NCI-H1417 (cell line): ENCODE data around the gene AP3S1.
A peak's percentile ranks its signal among the peaks of the same experiment; 100 is the strongest.
"Not testable (repeated sequence)": the region's sequence is repeated elsewhere in the genome, so short reads cannot be mapped to it uniquely, and the experiment has no call there.

ENCODE experiments used
- DNase-seq, 3 experiments: peaks; one replicate each; lab custom pipeline; 2025; lab: John Stamatoyannopoulos, UW

AP3S1 gene

GRCh38 chr5:115841382-115842088 is at the start of gene AP3S1, which contains the start of gene ATG12:
AP3S1 (plus strand) TSS chr5:115841935; CDS start chr5:115842038, 103 bp downstream.
ATG12 (minus strand) TSS chr5:115841565; CDS start chr5:115841552, 13 bp downstream.
- DNase-seq: peak; percentile 90 to 97 (median 96)

DNA sequence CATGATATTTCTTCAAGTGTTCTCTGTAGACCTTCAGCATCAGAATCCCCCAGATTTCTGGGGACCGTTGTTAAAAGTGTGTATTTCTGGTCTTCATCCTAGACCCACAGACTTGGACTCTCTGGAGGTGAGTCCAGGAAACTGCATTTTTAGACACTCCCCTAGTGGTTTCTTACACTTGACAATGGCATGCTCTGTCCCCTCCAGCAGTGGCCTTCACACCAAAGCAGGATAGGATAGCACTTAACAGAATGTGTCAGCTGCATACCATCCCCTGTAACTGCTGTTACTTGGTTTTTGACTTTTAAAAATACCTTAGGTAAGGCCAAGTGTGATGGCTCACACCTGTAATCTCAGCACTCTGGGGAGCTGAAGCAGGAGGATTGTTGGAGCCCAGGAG is 46.0 kb upstream of the AP3S1 start:
- no peak for DNase-seq

- DNase-seq: no peak
Measured at GRCh38 chr5:115796656-115797055, 45.1 kb upstream of the AP3S1 start.

DNA sequence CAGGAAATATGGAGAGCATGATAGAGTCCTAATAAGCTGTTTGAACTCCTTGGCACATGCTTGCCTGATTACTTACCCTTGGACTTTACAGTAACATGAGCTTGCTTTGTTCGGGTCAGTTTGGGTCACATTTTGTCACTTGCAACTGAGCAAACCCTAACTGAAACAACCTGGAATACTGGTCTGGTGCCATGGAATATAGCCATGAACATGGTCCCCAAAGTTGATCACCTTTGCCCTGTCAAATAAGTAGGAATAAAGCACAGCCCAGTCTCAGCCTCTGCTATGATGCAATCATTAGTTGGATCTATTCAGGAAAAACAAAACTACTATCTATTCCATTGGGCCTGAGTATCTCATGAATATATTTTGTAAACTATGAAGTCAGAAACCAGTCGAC is 43.5 kb upstream of the AP3S1 start:
- no peak for DNase-seq

- no peak for DNase-seq
Measured at GRCh38 chr5:115800108-115800507, 41.6 kb upstream of the AP3S1 start.

GRCh38 chr5:115801152-115801551 is 40.6 kb upstream of the AP3S1 start:
- no peak for DNase-seq

GRCh38 chr5:115801984-115802383 is 39.8 kb upstream of the AP3S1 start:
- no peak for DNase-seq

DNA sequence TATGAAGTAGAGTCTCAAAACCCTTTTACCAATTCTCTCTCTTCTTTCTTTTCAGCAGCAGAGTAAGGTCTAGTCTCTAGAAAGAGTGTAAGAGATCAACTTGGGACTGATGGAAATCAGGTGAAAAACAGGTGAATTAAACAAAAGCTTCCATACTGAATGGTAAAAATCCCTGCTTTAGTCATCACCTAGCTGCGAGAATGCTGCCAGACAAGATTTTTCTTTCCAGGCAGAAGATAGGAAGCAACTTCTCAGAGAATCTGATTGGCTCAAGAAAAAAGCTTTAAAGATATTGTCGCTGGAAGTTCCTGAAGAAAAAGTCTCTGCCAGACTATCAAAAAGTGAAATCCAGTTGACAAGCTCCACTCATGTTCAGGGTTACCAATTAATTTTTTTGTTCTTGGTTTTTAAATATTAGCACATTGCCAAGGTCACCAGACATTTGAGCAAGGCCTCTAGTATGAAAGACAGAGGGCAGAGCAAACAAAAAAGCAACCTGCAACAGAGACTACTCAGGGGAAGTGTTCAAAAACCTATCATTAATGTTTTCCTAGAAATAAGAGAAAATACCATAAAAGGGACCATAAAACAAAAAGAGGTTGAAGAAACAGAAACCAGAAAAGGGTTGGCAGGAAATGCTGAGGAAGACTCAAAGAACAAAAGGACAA is 34.6 kb upstream of the AP3S1 start:
- no peak for DNase-seq

DNA sequence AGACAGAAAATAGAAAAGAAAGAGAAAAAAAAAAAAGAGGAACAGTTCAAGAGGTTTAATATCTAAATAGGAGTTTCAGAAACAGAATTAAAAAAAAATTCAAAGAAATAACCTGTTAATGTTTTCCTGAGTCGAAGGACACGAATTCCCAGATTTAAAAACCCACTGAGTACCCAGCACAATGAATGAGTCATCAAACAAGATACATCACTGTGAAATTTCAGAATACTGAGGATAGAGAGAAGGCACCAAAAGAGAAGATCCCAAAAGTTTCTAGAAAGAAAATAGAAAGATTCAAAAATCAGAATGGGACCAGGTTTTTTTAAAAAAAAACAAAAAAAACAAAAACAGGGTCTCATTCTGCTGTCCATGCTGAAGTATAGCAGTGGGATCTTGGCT is 34.1 kb upstream of the AP3S1 start:
- DNase-seq: no peak

DNA sequence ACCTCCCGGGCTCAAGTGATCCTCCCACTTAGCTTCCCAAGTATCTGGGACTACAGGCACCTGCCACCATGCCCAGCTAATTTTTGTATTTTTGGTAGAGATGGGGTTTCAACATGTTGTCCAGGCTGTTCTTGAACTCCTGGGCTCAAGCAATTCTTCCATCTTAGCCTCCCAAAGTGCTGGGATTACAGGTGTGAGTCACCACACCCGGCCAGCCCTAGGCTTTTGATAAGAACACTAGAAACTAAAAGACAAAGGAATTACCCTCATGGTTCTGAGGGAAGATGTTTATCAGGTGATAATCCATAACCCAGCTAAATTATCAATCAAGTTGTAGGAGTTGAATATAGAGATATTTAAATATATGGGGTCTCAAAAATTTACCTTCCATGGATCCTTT is 33.7 kb upstream of the AP3S1 start:
- not testable (repeated sequence) for DNase-seq

DNA sequence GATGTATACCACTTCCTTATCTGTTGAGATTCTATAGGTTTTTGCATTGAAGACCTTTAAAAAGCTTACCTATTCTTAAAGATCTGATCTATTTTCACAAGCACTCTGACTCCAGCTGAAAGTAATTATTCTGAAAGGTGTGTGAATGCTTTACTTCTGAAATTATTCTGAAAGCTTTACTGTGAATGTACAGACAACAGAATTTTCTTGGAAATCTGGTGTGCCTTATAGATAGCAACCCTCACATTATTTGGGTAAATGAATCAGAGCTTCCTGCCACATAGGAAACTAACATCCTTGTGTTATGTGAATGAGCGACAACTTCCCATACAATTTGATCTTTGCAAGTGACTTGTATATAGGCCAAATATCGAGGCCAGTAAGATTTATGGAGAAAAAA is 31.8 kb upstream of the AP3S1 start:
- no peak for DNase-seq

GRCh38 chr5:115810761-115811160 is 31.0 kb upstream of the AP3S1 start:
- DNase-seq: no peak

DNA sequence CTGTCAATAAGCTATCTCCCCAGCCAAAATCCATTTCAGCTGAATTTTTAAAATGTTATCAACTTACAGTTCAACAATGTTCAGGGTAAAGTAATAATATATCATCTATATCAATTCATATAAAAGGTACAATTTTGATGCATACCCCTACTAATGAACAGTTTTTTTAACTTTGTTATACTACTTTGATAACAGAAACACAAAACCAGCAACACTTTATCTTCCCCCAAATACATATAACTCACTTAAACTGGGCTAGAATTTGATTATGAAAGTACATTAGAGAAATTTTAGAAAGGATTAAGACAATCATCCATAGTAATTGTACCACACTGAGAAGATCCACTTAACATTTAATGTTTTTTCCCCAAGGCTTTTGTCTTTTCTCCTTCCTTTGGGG is 30.3 kb upstream of the AP3S1 start:
- DNase-seq: no peak

GRCh38 chr5:115812372-115812771 is 29.4 kb upstream of the AP3S1 start:
- no peak for DNase-seq

- DNase-seq: no peak
Measured at GRCh38 chr5:115813719-115814118, 28.0 kb upstream of the AP3S1 start.

DNA sequence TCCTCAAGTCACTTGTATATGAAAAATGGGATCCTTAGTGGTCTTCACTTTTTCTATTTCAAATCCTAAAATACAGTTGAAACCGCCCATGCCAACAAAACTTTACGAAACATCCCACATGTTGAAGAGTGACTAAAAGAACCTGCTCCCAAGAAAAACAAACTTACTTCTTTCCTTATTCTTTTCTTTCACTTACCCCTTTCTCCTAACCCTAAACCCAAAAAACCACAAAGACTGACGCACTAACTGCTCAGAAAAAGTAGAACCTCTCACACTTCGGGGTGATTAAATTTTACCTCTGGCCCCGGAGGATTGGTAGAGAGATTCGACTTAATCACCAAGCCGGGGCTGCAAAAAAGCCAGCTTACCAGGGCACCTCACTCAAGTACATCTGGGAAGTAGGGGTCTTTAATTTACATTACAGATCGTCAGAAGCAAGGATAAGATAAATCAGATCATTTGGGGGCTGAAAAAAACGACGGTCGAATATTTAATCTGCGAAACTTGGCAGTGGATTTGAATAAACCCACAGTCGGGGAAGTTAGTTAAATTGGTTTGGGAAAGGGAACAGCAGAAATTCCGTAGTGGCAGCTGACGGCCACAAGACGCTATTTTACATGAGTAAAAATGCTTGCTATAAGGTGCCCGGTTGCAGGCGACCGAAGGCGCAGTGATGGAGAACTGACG is 26.6 kb upstream of the AP3S1 start:
- no peak for DNase-seq

DNA sequence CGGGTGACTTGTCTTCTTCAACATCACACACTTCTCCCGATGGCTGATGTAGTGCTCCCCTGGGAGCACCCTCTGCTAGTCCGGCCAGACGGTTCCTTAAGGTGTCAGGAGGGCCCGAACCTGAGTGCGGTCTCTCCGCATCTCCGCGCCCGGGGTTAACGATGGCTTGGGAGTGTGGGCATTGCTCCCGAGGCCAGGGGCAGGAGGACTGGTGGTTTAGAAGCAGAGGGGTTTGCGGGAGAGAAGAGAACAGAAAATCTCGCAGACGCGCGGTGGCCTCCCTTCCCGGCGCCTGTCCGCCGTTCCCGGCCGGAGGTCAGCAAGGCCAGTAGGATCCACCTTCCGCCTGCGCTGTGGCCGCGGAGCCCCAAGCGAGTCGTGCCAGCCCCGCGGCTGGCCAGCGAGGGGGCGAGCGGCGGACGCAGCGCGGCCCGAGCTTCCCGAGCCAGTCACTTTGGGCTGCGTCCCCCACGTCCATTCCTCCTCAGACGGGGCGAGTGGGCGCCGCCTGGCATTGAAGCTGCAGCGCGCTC is 26.0 kb upstream of the AP3S1 start:
- peak in 2 of 3 experiments; percentile 1 to 68 for DNase-seq

DNA sequence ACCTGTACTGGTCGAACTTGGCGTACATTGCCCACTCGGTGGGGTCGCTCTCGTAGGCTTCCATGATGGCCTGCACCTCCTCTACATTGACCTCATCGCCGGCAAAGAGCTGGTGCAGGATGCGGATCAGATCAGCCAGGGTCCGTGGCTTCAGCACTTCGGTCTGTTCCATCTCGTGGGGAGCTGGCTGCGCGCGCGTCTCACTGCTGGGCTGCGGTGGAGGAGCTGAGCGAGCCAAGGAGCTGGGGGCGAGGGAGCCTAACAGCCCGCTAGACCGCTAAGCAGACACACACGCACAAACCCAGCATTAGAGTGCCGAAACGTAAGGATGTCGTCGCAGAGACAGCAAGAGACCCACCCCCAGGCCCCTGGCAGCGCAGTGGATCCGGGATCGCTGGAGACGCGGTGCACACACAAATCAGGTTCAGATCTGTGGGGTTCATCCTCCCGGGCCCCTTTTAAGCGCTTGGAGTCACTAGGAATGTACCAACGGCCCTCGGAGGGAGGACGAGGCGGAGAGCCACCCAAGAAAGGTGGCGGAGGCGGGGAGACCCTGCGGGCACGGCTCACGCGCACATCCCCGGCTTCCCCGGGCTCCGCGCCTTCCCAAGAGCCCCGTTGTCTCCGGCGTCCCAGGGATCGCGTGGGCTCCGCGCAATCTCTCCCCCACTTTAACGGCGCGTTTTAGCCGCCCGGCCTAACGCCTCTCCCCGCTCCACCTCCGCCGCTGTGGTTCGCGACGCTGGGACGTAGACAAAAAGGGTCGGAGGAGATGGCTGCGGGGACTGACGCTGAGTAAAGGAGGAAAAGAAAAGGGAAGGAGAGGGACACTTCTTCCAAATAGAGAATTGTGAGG is 25.3 kb upstream of the AP3S1 start, which contains the start of gene CDO1:
Gene CDO1, minus strand, starts transcription at position 434 of the 856 bp plus-strand sequence. Its CDS starts 262 bp downstream, at position 172.
- DNase-seq: peak; percentile 45 to 88 (median 85)

DNA sequence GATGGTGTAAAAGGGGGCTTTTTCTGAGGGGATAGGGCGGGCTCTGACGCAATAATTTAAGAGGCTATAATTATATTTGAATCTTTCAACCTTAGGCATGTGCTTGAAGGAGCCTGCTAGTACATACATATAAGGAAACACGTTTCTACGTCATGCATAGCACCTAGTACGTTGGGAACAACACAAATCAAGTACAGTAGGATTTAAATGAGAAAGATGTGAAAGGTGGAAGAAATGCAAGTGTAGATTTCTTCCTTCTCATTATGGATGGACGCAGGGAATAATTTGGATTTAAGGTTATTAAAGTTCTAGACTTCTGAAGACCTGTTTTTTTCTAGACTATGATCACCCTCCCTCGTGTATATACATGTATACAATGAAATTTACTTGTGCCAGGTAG is 24.3 kb upstream of the AP3S1 start:
- DNase-seq: peak in 1 of 3 experiments; percentile 30

GRCh38 chr5:115818821-115819220 is 22.9 kb upstream of the AP3S1 start:
- no peak for DNase-seq

DNA sequence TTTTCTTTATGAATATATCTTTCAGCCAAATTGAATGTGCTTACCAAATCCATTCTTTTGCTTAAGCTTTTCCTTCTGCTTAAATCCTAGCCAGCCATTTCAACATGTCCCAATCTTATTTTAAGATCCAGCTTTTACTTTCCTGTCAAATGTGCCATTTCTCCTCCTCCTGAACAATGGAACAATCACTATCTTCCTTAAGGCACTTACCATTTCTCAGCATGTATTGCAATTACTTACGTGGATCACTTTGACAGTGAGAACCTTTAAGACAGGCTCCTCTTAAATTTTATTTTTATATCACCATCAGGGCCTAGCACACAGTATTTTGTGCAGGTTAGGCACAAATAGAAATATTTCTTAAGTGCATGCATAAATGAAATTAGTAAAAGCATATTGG is 20.9 kb upstream of the AP3S1 start:
- no peak for DNase-seq

GRCh38 chr5:115824983-115825382 is 16.8 kb upstream of the AP3S1 start:
- not testable (repeated sequence) for DNase-seq
